GM18519 (cell line): ENCODE measurements around the gene MACC1.
"Not testable (repeated sequence)": the region's sequence is repeated elsewhere in the genome, so short reads cannot be mapped to it uniquely, and the experiment has no call there.

Source experiments
- ATAC-seq: cut with Tn5 transposase; IDR thresholded peaks from one replicate; pipeline ENCODE4 v1.9.1; 2021; ENCODE audit warnings: mild to moderate bottlenecking, moderate library complexity; ENCODE audit not compliant: unreplicated experiment, low FRiP score

MACC1 gene

GRCh38 chr7:20188567-20188966 lies 28.6 kb downstream of the MACC1 start:
- no peak for ATAC-seq

- not testable (repeated sequence) for ATAC-seq
Observed at GRCh38 chr7:20187850-20188249, 29.3 kb downstream of the MACC1 start.

DNA sequence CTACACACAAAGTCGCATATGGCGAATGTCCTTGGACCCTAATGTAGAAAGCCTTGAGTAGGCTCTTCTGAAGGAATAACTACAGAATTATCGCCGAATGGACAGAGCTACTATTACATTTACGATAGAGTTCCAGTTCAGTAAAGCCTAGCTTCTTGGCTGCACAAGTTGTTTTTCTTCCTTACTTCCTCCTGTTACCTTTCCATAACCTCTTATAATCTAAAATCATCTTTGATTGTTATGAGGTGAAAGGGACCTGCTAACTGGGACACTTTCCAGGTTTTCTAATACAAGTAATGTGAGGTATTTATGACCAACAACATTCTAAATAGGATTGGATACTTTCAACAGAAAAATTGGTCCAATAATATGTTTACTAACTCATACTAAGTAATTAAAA lies 31.2 kb downstream of the MACC1 start:
- no peak for ATAC-seq

- ATAC-seq: no peak
Observed at GRCh38 chr7:20183086-20183485, 34.1 kb downstream of the MACC1 start.

DNA sequence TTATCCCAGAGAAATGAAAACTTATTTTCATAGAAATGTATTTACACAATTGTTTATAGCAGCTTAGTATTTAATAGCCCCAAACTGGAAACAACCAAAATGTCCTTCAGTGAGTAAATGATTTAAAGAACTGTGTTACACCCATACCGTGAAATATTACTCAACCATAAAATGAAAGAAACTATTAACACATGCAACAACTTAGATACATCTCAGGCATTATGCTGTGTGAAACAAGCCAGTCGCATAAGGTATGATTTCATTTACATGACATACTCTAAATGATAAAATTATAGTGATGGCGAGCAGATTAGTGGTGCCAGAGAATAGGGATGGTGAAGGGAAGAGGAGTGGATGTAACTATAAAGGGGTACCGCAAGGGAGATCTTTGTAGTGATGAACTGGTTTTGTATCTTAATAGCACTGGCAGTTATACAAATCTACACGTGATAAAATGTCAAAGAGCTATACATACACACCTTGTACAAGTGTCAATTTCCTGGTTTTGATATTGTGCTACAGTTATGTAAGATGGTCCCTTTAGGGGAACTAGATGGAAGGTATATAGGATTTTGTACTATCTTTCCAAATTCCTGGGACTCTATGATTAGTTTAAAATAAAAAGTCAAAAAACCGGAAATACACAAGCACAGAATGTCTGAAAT lies 40.5 kb downstream of the MACC1 start:
- no peak for ATAC-seq

- no peak for ATAC-seq
Observed at GRCh38 chr7:20173828-20174227, 43.4 kb downstream of the MACC1 start.

- no peak for ATAC-seq
Observed at GRCh38 chr7:20172736-20173334, 44.3 kb downstream of the MACC1 start.

GRCh38 chr7:20170633-20171032 lies 46.6 kb downstream of the MACC1 start:
- ATAC-seq: no peak

GRCh38 chr7:20165146-20165510 lies 52.1 kb downstream of the MACC1 start:
- no peak for ATAC-seq

GRCh38 chr7:20164425-20165145 lies 52.6 kb downstream of the MACC1 start:
- ATAC-seq: no peak

GRCh38 chr7:20162665-20163064 lies 54.5 kb downstream of the MACC1 start:
- ATAC-seq: no peak

DNA sequence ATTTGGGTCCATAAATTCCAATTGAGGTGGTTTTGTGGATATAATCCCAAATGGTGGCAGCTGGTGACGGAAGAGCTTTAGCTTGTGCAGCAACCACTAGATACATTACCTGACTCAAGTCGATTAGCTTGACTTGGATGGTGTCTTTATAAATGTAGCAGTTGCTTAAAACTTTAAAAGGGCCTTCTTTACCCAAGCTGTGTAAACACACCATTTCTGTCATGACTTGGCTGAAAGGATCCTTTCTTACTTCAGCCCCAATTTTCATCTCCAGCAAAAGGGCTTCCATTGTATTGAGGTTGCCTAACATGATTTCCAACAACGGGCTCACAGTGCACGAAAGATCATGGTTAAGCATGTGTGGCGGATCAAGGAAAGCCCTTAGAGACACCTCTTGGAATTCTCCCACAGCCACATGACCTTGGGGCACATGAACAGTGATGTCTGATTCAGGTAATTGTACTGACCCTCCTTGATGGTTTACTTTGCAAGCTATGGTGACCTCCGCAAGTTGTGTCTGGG lies 57.9 kb downstream of the MACC1 start:
- no peak for ATAC-seq

DNA sequence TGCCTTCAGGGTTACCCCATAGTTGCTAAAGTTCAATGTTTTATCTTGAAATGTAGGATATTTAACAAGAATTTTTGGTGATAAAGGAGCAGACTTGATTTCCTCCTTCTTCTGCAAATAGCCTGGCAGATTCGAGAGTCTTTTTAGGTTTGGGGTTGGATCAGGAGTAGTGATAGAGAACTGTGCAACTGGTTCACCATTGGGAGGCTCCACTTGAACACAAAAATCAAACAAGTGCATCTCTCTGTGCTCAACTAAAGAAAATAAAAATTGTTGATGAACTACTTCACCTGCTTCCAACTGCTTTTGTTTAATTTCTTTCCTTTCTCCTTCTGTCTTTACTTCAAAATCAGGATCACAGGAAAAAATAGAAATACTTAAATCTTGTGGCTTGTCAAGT lies 58.5 kb downstream of the MACC1 start:
- ATAC-seq: no peak

GRCh38 chr7:20157456-20157855 lies 59.7 kb downstream of the MACC1 start:
- no peak for ATAC-seq

DNA sequence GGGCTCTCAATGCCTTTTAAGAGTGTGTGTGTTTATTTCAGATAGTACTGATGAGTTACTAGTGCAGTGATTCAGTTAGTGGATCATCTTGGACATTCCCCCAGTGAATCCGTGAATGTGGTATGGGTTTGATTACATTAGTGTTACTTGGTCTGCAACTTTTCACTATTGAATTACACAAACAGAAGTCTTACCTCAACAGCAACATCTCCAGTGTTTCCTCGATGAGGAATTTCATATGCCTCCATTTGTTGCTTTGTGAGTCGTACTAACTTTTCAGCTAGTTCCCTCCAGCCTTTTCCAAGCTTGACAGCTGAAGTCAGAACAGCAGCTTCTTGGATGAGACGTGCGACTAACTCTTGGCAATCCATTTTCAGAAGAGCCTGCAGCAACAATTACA lies 63.2 kb downstream of the MACC1 start:
- no peak for ATAC-seq

DNA sequence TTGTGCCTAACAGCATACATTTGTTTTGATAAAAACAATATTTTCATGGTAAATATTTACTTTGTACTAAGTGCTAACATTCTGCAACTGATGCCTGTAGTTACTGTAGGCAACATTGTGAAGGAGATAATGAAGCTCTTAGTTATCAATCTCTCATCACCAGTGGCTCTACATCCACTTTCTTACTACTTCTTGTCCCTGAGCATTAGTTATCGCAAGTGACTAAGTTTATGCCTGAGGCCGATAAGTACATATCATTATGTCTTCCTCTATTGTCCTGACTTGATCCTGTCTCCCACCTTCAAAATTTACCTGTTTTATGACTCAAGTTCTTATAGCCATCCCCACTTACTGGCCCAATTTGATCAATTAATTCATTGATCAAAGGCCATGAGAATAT lies 63.6 kb downstream of the MACC1 start:
- ATAC-seq: no peak

DNA sequence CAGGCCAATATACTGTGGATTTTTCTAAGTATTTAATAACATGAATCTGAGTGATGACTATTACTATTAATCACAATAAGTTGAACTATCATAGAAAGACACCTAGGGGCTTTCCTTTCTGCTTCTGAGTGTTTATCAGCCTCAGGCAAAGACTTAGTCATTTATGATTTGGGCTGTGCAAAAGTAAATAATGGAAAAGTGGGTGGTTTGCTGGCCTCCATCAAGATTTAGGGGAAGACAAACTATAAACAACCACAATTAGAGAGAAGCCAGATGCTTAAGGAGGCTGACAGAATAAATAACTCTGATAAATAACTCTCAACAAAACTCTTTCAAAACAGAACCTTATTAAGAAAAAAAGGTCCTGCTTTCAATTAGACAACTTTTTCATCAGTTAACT lies 64.7 kb downstream of the MACC1 start:
- no peak for ATAC-seq

- no peak for ATAC-seq
Observed at GRCh38 chr7:20151708-20152456, 65.3 kb downstream of the MACC1 start.

- ATAC-seq: no peak
Observed at GRCh38 chr7:20146451-20146850, 70.7 kb downstream of the MACC1 start.

DNA sequence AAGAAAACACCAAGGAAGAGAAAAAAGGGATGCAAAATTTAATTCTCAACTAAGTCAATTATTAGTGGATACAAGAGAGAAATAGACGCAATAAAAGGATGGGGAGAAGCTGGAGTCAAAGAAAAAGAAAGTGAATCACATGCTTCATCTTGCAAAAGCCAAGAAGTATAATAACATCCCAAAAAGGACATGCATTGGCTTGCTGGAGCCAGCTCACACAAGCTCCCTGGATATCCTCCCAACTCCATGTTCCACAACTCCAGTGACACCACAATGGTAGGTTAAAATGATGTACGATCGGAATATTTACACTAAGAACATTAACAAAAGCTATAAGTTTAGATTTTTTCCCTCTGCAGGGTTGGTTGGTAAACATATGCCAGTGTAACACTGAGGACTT lies 72.4 kb downstream of the MACC1 start:
- no peak for ATAC-seq

DNA sequence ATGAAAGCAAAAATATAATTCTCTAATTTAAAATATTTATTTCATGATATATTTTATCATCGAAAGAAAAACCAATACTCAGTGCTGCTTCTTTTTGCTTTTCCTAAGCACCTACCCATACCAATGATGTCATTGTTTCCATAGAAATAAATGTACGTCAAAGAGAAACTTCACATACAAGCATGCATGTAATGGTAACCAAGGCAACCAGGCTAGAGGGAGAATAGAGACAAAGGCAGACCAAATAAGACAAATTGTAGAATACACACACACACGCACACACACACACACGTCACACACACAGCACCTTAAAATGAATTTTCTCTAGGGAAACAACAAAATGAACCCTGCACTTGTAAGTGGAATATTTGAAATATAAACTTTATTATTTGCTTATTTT lies 75.5 kb downstream of the MACC1 start:
- ATAC-seq: no peak
